SIG-M5 treated with dmso at 0.1 percent for 504 hours (cell line): ENCODE results near the gene ASAH2B.
"Not testable (repeated sequence)": the region's sequence is repeated elsewhere in the genome, so short reads cannot be mapped to it uniquely, and the experiment has no call there.

Experiments used
- DNase-seq: peaks from one replicate; lab custom pipeline; 2025; ENCODE audit not compliant: unreplicated experiment; lab: John Stamatoyannopoulos, UW

The ASAH2B gene

GRCh38 chr10:50739618-50740292 lies at the start of gene ASAH2B:
ASAH2B (plus strand) TSS chr10:50739936; CDS start chr10:50745131, 5,195 bp downstream.
- no peak for DNase-seq

GRCh38 chr10:50697819-50698218 lies 41.9 kb upstream of the ASAH2B start:
- not testable (repeated sequence) for DNase-seq

GRCh38 chr10:50701947-50702346 lies 37.8 kb upstream of the ASAH2B start:
- DNase-seq: not testable (repeated sequence)

GRCh38 chr10:50702997-50703396 lies 36.7 kb upstream of the ASAH2B start:
- not testable (repeated sequence) for DNase-seq

GRCh38 chr10:50704436-50705079 lies 35.2 kb upstream of the ASAH2B start:
- not testable (repeated sequence) for DNase-seq

- not testable (repeated sequence) for DNase-seq
Measured at GRCh38 chr10:50706006-50706405, 33.7 kb upstream of the ASAH2B start.

GRCh38 chr10:50710241-50710640 lies 29.5 kb upstream of the ASAH2B start:
- not testable (repeated sequence) for DNase-seq

- DNase-seq: not testable (repeated sequence)
Measured at GRCh38 chr10:50723812-50724211, 15.9 kb upstream of the ASAH2B start.

GRCh38 chr10:50728112-50728511 lies 11.6 kb upstream of the ASAH2B start:
- DNase-seq: not testable (repeated sequence)

GRCh38 chr10:50738987-50739617 lies 634 bp upstream of the ASAH2B start:
- not testable (repeated sequence) for DNase-seq

GRCh38 chr10:50740293-50740648 lies 535 bp downstream of the ASAH2B start:
- DNase-seq: no peak

GRCh38 chr10:50742820-50743219 lies 3.1 kb downstream of the ASAH2B start:
- DNase-seq: not testable (repeated sequence)

- DNase-seq: not testable (repeated sequence)
Measured at GRCh38 chr10:50766774-50767513, 27.2 kb downstream of the ASAH2B start.

- DNase-seq: not testable (repeated sequence)
Measured at GRCh38 chr10:50772042-50772441, 32.3 kb downstream of the ASAH2B start.

- DNase-seq: not testable (repeated sequence)
Measured at GRCh38 chr10:50774868-50775267, 35.1 kb downstream of the ASAH2B start.

GRCh38 chr10:50780036-50780435 lies 40.3 kb downstream of the ASAH2B start:
- DNase-seq: peak; percentile 25

GRCh38 chr10:50782017-50782416 lies 42.3 kb downstream of the ASAH2B start:
- not testable (repeated sequence) for DNase-seq

- not testable (repeated sequence) for DNase-seq
Measured at GRCh38 chr10:50787962-50788361, 48.2 kb downstream of the ASAH2B start.

- peak; percentile 17 for DNase-seq
Measured at GRCh38 chr10:50788951-50789945, 49.5 kb downstream of the ASAH2B start.

- no peak for DNase-seq
Measured at GRCh38 chr10:50794490-50794889, 54.8 kb downstream of the ASAH2B start.
